Measurements from ENCODE around the gene COL5A2.

The COL5A2 gene

DNA sequence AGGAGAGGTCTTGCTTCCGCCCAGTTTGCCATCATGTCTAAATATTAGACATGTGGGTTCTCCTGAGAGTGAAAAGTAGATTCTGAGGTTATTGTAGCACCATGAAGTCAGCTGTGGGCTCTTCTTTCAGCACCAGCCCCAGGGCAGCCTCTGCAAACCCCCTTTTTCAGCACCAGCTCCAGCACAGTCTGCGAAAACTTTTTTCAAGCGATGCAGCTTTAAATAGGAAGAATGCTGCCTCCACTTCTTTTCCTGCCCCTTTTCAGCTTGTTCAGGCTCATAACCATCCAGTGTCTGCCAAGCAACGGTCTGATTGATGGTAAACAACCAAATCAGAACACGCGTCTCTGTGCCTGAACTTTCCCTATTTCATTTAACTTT is at the start of gene COL5A2:
COL5A2 (minus strand) TSS at position 192 of the 381 bp plus-strand sequence; CDS start at position 35, 157 bp downstream.
- H3K9me3 Mint-ChIP-seq (ENCODE audit: low read depth), result no peaks in the 10 kb centered on the region
- H3K36me3 Mint-ChIP-seq, result no peaks in the 10 kb centered on the region
- H3K4me1 Mint-ChIP-seq (ENCODE audit: low read depth), result peaks cover 15% of the 10 kb centered on the region
- H3K27ac Mint-ChIP-seq, result no peak within 1 kb of the TSS
- peaks cover 11% of the 10 kb centered on the region for H3K27me3 Mint-ChIP-seq
- H3K4me3 Mint-ChIP-seq, result peak within 1 kb of the TSS; percentile 74

GRCh38 chr2:189226017-189226416 is 46.5 kb upstream of the COL5A2 start:
- no peaks in the 10 kb centered on the region for H3K9me3 Mint-ChIP-seq (ENCODE audit: low read depth)
- peaks cover 12% of the 10 kb centered on the region for H3K4me1 Mint-ChIP-seq (ENCODE audit: low read depth)
- no peaks in the 10 kb centered on the region for H3K27me3 Mint-ChIP-seq
- no peak overlapping the region for H3K4me3 Mint-ChIP-seq
- peak overlapping the region; percentile 16 for H3K27ac Mint-ChIP-seq
- peaks cover 2% of the 10 kb centered on the region for H3K36me3 Mint-ChIP-seq

DNA sequence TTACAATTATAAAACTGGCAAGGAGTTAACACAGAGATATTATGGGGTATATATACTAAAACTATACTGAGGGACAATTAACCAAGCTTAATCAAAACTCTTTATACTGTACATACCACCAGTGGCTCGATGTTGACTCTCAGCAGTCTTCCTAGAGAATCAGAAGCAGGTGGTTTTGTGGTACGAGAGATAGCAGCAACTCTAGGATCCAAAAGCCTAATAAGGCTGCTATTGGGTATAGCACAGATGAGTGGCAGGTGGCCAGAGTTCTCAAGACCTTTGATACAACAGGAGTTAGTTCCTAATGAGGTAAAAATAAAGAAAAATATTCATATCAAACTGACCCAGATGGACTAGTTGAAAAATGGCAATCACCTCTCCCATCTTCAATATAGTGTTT is 45.5 kb upstream of the COL5A2 start:
- H3K4me1 Mint-ChIP-seq (ENCODE audit: low read depth), result peaks cover 12% of the 10 kb centered on the region
- H3K4me3 Mint-ChIP-seq, result no peak overlapping the region
- no peaks in the 10 kb centered on the region for H3K9me3 Mint-ChIP-seq (ENCODE audit: low read depth)
- peaks cover 6% of the 10 kb centered on the region for H3K36me3 Mint-ChIP-seq
- H3K27ac Mint-ChIP-seq, result no peak overlapping the region
- no peaks in the 10 kb centered on the region for H3K27me3 Mint-ChIP-seq

DNA sequence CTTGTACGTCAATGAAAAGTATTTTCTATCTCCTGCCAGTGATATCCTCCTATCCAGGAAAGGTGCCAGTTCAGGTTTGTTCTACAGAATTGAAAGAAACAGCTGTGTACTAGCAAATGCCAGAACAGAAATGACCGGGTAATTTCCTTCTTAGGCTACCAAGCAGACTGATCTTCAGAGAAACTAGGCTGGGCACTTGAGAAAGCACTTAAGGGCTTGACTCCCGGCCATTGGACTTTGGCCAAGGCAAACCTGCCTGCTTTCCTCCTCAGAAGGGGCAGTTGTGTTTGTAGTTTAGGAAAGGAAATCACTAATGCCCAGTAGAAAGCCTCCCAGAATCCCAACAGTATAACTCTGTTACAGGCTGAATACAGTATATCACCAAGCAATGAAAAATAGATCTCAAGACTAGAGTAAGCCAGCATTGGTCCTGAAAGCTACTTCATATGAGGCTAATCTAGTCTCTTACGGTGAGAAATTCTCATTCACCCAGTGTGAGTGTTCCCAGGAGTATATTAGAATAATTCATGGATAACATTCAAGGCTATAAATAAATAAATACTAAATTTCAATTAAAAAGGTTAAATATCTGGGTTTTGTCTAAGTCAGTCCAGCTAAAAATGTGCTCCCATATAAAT is 43.0 kb upstream of the COL5A2 start:
- Mint-ChIP-seq H3K9me3 (ENCODE audit: low read depth) (no peaks in the 10 kb centered on the region), H3K27ac (no peak overlapping the region)

DNA sequence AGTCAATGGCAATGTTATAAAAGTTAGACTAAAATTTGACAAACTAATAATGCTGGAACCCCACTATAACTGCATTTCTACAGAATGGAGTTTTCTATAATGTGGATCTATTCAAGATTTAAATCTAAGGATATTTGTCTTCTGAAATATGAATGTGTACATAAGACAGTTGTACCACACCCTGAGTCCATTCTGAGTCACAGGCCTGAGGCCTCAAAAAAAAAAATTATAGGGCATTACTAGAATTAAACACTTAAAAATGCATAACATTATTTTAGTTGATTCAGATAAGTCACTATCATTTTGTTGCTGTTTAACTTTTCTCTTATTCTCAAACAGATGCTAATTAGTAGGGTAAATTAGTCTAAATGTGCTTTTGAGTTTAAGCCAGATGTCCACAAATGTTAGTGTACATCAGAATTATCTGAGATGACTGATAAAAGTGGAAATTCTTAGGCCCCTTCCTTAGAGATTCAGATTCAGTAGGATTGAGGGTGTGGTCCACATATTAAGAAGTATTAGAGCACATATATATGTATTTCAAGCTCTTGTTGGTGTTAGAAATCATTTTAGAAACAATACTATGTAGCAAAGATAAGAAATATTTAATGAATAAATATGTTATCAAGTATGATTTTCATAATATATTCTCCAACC is 42.4 kb upstream of the COL5A2 start:
- H3K27me3 Mint-ChIP-seq, result no peaks in the 10 kb centered on the region
- H3K4me3 Mint-ChIP-seq, result no peak overlapping the region
- H3K4me1 Mint-ChIP-seq (ENCODE audit: low read depth), result peaks cover 12% of the 10 kb centered on the region
- H3K9me3 Mint-ChIP-seq (ENCODE audit: low read depth), result no peaks in the 10 kb centered on the region
- no peak overlapping the region for H3K27ac Mint-ChIP-seq
- peaks cover 6% of the 10 kb centered on the region for H3K36me3 Mint-ChIP-seq

More for the DNA sequence above, 43.0 kb upstream of the COL5A2 start:
- H3K4me3 Mint-ChIP-seq, result no peak overlapping the region
- H3K36me3 Mint-ChIP-seq, result peaks cover 6% of the 10 kb centered on the region
- peaks cover 12% of the 10 kb centered on the region for H3K4me1 Mint-ChIP-seq (ENCODE audit: low read depth)
- no peaks in the 10 kb centered on the region for H3K27me3 Mint-ChIP-seq

GRCh38 chr2:189218236-189218635 is 38.7 kb upstream of the COL5A2 start:
- Mint-ChIP-seq H3K4me3 (no peak overlapping the region), H3K36me3 (peaks cover 6% of the 10 kb centered on the region), H3K9me3 (ENCODE audit: low read depth) (no peaks in the 10 kb centered on the region), H3K27me3 (no peaks in the 10 kb centered on the region), H3K27ac (no peak overlapping the region), H3K4me1 (ENCODE audit: low read depth) (peaks cover 3% of the 10 kb centered on the region)

- peaks cover 6% of the 10 kb centered on the region for H3K36me3 Mint-ChIP-seq
- H3K4me3 Mint-ChIP-seq, result no peak overlapping the region
- no peak overlapping the region for H3K27ac Mint-ChIP-seq
Measured at GRCh38 chr2:189217541-189217940, 38.0 kb upstream of the COL5A2 start.

GRCh38 chr2:189217051-189217450 is 37.5 kb upstream of the COL5A2 start:
- Mint-ChIP-seq H3K4me3 (no peak overlapping the region), H3K36me3 (peaks cover 6% of the 10 kb centered on the region), H3K9me3 (ENCODE audit: low read depth) (no peaks in the 10 kb centered on the region), H3K27ac (no peak overlapping the region), H3K4me1 (ENCODE audit: low read depth) (no peaks in the 10 kb centered on the region), H3K27me3 (no peaks in the 10 kb centered on the region)

More at GRCh38 chr2:189217541-189217940, 38.0 kb upstream of the COL5A2 start:
- Mint-ChIP-seq H3K9me3 (ENCODE audit: low read depth) (no peaks in the 10 kb centered on the region), H3K4me1 (ENCODE audit: low read depth) (no peaks in the 10 kb centered on the region), H3K27me3 (no peaks in the 10 kb centered on the region)

GRCh38 chr2:189214484-189214883 is 34.9 kb upstream of the COL5A2 start:
- Mint-ChIP-seq H3K36me3 (no peaks in the 10 kb centered on the region), H3K27ac (no peak overlapping the region), H3K4me3 (no peak overlapping the region), H3K4me1 (ENCODE audit: low read depth) (peaks cover 9% of the 10 kb centered on the region), H3K27me3 (no peaks in the 10 kb centered on the region), H3K9me3 (ENCODE audit: low read depth) (no peaks in the 10 kb centered on the region)

DNA sequence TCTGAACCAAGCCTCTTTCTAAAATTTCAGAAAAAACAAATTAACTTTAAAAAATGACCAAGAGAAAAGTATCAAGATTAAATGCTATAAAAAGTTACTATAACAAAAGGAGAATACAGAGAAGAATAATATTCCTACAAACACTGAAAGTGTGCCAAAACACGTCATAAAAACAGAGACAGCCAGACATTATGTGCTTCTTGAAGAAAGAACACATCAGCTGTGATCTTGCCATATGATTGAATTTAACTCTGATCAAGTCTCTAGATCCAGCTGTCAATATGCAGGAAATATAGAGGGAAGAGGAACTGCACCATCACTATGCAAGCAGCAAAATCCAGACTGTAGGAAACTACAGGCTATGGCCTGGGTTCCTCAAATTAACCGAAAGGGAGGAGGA is 33.7 kb upstream of the COL5A2 start:
- no peak overlapping the region for H3K4me3 Mint-ChIP-seq
- H3K36me3 Mint-ChIP-seq, result peaks cover 2% of the 10 kb centered on the region
- H3K27ac Mint-ChIP-seq, result no peak overlapping the region
- no peaks in the 10 kb centered on the region for H3K9me3 Mint-ChIP-seq (ENCODE audit: low read depth)
- H3K4me1 Mint-ChIP-seq (ENCODE audit: low read depth), result peaks cover 10% of the 10 kb centered on the region
- no peaks in the 10 kb centered on the region for H3K27me3 Mint-ChIP-seq

DNA sequence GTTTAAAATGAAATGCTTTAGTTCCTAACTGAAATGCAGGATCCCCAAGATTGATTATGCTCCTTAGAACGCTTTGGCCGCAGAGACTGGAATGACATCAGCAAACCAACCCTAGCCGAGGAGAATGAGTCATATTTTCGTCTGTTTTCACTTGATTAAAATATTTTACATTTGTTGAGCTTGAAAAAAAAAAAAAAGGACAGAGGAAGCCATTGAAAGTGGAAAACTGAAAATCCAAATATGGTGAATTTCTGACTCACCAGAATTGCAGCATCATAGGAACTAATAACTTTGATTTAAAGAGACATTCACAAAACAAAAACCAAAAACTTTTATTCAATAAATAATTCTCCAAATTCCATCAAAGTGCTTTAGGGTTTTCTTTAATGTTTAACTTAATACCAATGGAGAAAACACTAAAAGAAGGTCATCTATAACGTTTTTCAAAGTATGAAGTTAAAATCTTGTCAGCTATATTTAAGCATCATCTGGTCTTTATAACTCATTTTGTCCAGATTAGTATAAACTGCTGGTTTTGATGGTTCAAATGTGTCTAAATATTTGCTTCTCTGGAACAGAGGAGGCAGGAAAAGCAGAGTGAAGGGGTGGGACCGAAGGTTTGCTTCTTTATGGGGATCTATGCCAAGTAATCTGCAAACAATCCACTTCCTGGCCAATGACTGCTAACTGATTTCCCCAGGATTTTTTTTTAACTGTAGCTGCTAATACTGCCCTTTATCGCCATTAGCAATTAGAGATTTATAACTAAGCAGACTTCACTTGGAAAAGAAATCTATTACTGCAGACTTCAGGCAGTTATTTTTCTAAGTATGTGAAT is 30.9 kb upstream of the COL5A2 start:
- Mint-ChIP-seq H3K4me3 (no peak overlapping the region), H3K27ac (peak overlapping the region; percentile 72), H3K27me3 (no peaks in the 10 kb centered on the region), H3K36me3 (peaks cover 7% of the 10 kb centered on the region), H3K9me3 (ENCODE audit: low read depth) (no peaks in the 10 kb centered on the region), H3K4me1 (ENCODE audit: low read depth) (peaks cover 10% of the 10 kb centered on the region)

DNA sequence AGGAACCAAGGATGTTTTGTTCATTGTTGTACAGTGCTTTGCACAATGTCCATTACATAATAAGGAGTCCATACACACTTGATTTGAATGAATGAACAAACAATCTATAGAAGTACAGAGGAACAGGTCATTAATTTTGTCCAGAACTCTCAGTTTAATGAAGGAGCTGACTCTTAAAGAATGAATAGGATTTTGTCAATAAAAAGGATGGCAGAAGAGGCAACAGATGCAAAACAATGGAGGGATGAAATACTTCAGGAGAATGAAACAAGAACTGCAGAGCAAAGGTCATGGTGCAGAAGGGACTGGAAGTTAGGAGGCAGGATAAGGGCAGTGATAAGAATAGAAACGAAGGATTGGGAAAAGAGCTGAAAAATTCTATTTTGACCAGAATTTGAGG is 28.7 kb upstream of the COL5A2 start:
- Mint-ChIP-seq H3K4me1 (ENCODE audit: low read depth) (peaks cover 24% of the 10 kb centered on the region), H3K27me3 (no peaks in the 10 kb centered on the region), H3K4me3 (no peak overlapping the region), H3K9me3 (ENCODE audit: low read depth) (no peaks in the 10 kb centered on the region), H3K36me3 (peaks cover 12% of the 10 kb centered on the region), H3K27ac (no peak overlapping the region)

DNA sequence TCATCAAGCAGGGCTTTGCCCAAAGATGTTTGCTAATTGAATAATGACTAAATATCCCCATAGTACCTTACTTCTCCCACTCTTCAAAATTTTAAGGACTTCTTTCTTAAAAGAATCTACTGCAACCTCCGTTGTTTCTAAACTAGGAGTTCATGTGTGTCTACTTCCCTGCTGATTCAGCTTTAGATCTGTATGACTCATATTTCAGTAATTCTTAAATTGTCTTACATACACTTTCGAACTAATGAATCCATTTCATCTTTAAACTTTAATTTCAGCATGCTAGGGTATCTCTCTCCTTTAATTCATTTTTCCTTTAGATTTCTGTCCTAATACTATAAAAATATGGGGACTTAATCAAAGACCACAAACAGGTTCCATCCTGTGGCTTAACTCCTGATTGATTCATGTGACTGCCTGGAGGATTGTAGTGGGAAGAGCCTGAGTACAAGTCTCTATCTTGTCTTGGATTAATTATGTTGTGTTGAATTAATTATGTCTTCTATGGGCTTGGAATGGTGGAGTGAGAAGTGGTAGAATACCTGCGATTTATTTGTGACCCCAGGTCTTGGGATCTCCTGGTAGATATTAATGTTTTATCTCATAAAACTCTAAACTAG is 24.9 kb upstream of the COL5A2 start:
- Mint-ChIP-seq H3K4me1 (ENCODE audit: low read depth) (peaks cover 18% of the 10 kb centered on the region), H3K27ac (peak overlapping the region; percentile 56), H3K36me3 (peaks cover 14% of the 10 kb centered on the region), H3K9me3 (ENCODE audit: low read depth) (no peaks in the 10 kb centered on the region), H3K27me3 (no peaks in the 10 kb centered on the region), H3K4me3 (peak overlapping the region; percentile 41)

GRCh38 chr2:189203177-189203799 is 23.7 kb upstream of the COL5A2 start:
- Mint-ChIP-seq H3K36me3 (peaks cover 13% of the 10 kb centered on the region), H3K27me3 (no peaks in the 10 kb centered on the region), H3K27ac (no peak overlapping the region), H3K4me3 (no peak overlapping the region), H3K4me1 (ENCODE audit: low read depth) (peaks cover 17% of the 10 kb centered on the region), H3K9me3 (ENCODE audit: low read depth) (no peaks in the 10 kb centered on the region)

All from activated naive CD8-positive, alpha-beta T cell (primary cell).